Stomach (tissue), 9 donors: ENCODE data around the gene SECTM1. TPM values are rescaled to one million over a fixed set of nuclear protein-coding genes. Genes with fewer than 3 reads are reported as not detected.

Experiments used
- DNase-seq, 2 donors: peaks; one replicate each; pipeline versions ENCODE4 v3.0.0 to v3.0.0-alpha.2; 2013 to 2019
- H3K27ac ChIP-seq, 5 donors: fragments of 200-600 bp in 4 of 5; sonication (generic) in 4 of 5; one replicate each; pipeline ENCODE4 v1.5.1; 2013 to 2019; ENCODE audit warnings: mild to moderate bottlenecking in 1 of 5, moderate library complexity in 1 of 5
- H3K27me3 ChIP-seq, 3 donors: fragments of 200-600 bp; sonication (generic); one replicate each; pipeline ENCODE4 v1.5.1; 2017 to 2019; ENCODE audit warnings: mixed run types in 1 of 3
- H3K36me3 ChIP-seq, 4 donors: fragments of 200-600 bp; sonication (generic); 1 replicate in 3 of 4; 2 replicates in 1 of 4; pipeline ENCODE4 v1.5.1; 2016 to 2019
- H3K4me1 ChIP-seq, 4 donors: fragments of 200-600 bp; sonication (generic); one replicate each; pipeline ENCODE4 v1.5.1; 2016 to 2019
- H3K4me3 ChIP-seq, 4 donors: fragments of 200-600 bp; sonication (generic) in 3 of 4; one replicate each; pipeline ENCODE4 v1.5.1; 2016 to 2019; ENCODE audit warnings: mild to moderate bottlenecking in 1 of 4
- H3K9me3 ChIP-seq, 4 donors: fragments of 200-600 bp; sonication (generic); one replicate each; pipeline ENCODE4 v1.5.1; 2016 to 2019
- EP300 ChIP-seq: sonication (generic); formaldehyde crosslinking; IDR thresholded peaks from one replicate; pipeline ENCODE4 v1.6.1; 2017; ENCODE audit warnings: antibody characterized with exemption
- POLR2A ChIP-seq, 4 donors: fragments of 450-650 bp; IDR thresholded peaks; one replicate each; pipeline ENCODE4 v1.6.1; 2016; ENCODE audit warnings: antibody characterized with exemption in 4 of 4, control low read depth in 2 of 4, mild to moderate bottlenecking in 1 of 4, moderate library complexity in 1 of 4
- POLR2AphosphoS5 ChIP-seq, 3 donors: sonication (generic); formaldehyde crosslinking; IDR thresholded peaks; one replicate each; pipeline ENCODE4 v1.6.1; 2016; ENCODE audit warnings: antibody characterized with exemption in 3 of 3
- WGBS, 5 donors: extraction: QIAGEN DNeasy Blood & Tissue Kit in 3 of 5; methylation state at CpG; one replicate each; pipeline versions ENCODE4 v1.1.5 to v1.1.7; 2013 to 2018; 5-methylcytosine and 5-hydroxymethylcytosine counted together
- intact Hi-C: fragments of 100-400 bp; cut with DNase I; formaldehyde crosslinking; loops from one replicate; pipeline ENCODE4 v1.15.1; 2023; ENCODE audit warnings: low total_unique reads
- polyA plus RNA-seq, 3 donors: library from polyadenylated mRNA; stranded (reverse); fragments of 200-250 nt; gene quantifications; one replicate each; pipeline ENCODE4 v1.2.3, GENCODE V29; 2013
- total RNA-seq, 5 donors: library from RNA; depleted of rRNA; stranded (reverse); fragments of >200 nt; gene quantifications; one replicate each; pipeline versions ENCODE4 v1.1.0 to v1.2.3, GENCODE V29; 2014 to 2016
- TF ChIP-seq, protein P1 (sequence below), 7 experiments: fragments of 450-650 bp in 4 of 7; fragments of 200-600 bp in 3 of 7; sonication (generic) in 3 of 7; IDR thresholded peaks; one replicate each; pipeline ENCODE4 v1.5.1; 2016 to 2019; ENCODE audit warnings: antibody characterized with exemption in 7 of 7, control low read depth in 2 of 7, mild to moderate bottlenecking in 1 of 7
- donor health status: healthy with polysubstance abuse.
- donor health status: Bipolar disorder and iron deficiency.
- donor health status: healthy.

SECTM1 gene
- total and polyA plus RNA-seq, 8 donors: 1.8 to 48.8 (median 9.8) TPM

DNA sequence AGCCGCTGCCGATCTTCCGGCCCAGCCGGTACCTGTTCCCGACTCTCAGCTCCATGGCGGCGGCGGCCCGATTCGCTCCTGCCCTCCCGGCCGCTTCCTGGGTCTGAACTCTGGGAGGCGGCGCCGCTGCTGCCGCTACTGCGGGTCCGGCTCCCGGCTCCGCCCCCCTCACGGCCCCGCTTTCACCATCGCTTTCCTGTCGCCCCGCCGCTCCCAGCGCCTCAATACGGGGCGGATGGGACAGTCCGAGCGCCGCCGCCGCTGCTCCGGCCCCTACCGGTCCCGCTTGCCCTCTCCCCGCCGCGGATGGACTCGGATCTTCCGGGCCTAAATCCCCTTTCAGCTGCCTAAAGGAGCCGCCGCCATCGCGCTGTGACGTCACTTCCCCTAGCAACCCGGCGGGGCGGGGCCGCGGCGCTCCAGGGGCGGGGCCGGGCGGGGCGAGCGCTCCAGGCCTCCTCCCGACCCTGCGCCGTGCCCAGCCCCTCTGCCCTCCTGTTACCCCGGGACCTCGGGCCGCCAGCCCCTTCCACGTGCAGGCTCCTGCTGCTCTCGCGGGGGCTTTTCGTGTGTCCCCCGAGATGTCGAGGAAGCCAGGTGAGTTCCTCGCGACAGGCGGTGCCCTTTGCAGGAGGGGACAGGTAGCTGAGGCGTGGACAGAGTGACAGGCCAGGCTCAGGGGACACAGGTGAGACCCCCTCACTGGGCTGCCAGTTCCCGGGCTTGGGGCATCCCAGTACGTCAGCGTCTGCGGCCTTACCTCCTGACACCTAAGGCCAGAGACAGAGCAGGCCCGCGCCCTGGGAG, 60.0 kb downstream of the SECTM1 start, which contains the start of gene CSNK1D:
Gene CSNK1D (minus strand): TSS at position 374 of the 807 bp plus-strand sequence. CDS start 319 bp downstream, at position 55.
- peak; percentile 96 to 97 for DNase-seq
- TF ChIP-seq POLR2AphosphoS5 (IDR thresholded peaks at IDR 0.05): peak; percentile 4 to 96 (median 96)
- TF ChIP-seq, protein P1, sequence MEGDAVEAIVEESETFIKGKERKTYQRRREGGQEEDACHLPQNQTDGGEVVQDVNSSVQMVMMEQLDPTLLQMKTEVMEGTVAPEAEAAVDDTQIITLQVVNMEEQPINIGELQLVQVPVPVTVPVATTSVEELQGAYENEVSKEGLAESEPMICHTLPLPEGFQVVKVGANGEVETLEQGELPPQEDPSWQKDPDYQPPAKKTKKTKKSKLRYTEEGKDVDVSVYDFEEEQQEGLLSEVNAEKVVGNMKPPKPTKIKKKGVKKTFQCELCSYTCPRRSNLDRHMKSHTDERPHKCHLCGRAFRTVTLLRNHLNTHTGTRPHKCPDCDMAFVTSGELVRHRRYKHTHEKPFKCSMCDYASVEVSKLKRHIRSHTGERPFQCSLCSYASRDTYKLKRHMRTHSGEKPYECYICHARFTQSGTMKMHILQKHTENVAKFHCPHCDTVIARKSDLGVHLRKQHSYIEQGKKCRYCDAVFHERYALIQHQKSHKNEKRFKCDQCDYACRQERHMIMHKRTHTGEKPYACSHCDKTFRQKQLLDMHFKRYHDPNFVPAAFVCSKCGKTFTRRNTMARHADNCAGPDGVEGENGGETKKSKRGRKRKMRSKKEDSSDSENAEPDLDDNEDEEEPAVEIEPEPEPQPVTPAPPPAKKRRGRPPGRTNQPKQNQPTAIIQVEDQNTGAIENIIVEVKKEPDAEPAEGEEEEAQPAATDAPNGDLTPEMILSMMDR (IDR thresholded peaks at IDR 0.05): no peak
- TF ChIP-seq EP300: peak; percentile 58
- peak in 2 of 4 donors; percentile 39 to 80 for TF ChIP-seq POLR2A (IDR thresholded peaks at IDR 0.05)
- peaks cover 50 to 82% (median 58%) of the 10 kb centered on the region in 4 donors for H3K4me1 ChIP-seq
- H3K4me3 ChIP-seq: peak within 1 kb of the TSS; percentile 63 to 100 (median 87)
- H3K9me3 ChIP-seq: no peaks in the 10 kb centered on the region
- peak within 1 kb of the TSS; percentile 96 to 100 (median 98) for H3K27ac ChIP-seq
- WGBS, 5 donors: 1 to 24% (median 3%) methylated on average over 7 to 80 of the region's 80 CpGs
- no peaks in the 10 kb centered on the region for H3K27me3 ChIP-seq
- intact Hi-C loops: no loop called here
- H3K36me3 ChIP-seq: peaks cover 9 to 30% (median 26%) of the 10 kb centered on the region in 4 donors

DNA sequence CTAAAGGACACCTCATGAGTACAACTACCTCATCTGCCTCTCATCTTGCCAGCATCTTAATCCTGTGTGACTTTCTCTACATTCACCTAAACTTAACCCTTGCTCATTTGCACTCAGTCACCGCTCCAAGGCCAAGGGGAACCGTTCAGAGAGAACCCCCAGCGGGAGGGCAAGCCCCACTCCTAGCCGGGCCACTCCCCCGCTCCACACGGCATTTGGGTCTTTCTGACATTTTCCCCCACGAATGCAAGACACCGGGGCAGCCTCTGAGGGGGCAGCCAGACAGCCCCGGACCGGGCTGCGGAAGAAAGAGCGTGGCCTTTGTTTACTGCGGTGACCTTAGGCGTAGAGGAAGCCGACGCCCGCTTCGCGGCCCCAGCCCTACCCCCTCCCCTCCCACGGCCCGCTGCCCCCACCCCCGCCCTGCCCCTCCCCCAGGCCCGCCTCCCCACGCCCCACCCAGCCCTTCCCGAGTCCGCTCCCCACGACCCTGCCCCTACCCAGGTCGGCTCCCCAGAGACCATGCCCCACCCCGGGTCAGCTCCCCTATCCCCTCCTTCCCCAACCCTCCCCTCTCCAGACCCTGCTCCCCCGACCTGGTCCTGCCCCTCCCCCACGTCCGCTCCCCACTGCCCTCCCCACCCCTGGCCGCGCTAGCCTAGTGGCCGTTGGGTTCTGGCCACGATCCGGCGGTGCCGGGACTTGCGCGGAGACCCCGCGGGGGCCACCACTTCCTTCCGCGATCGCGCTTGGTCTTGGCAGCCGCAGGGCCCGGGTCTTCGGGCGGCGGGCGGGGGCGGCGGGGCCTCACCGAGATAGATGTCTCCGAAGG, 60.9 kb downstream of the SECTM1 start:
- intact Hi-C loops: no loop called here
- Histone ChIP-seq H3K4me1 (peaks cover 58 to 82% (median 66%) of the 10 kb centered on the region in 4 donors), H3K27ac (peak overlapping the region; percentile 96 to 100 (median 98)), H3K9me3 (no peaks in the 10 kb centered on the region), H3K27me3 (no peaks in the 10 kb centered on the region), H3K36me3 (peaks cover 9 to 30% (median 21%) of the 10 kb centered on the region in 4 donors), H3K4me3 (peak overlapping the region; percentile 63 to 100 (median 87))
- DNase-seq: peak in 1 of 2 donors; percentile 51
- 0 to 2% (median 1%) methylated on average over 24 to 57 of the region's 57 CpGs for WGBS, 5 donors
- TF ChIP-seq POLR2A (IDR thresholded peaks at IDR 0.05) (no peak), EP300 (no peak), POLR2AphosphoS5 (IDR thresholded peaks at IDR 0.05) (no peak)
- TF ChIP-seq, protein P1 (IDR thresholded peaks at IDR 0.05): no peak

DNA sequence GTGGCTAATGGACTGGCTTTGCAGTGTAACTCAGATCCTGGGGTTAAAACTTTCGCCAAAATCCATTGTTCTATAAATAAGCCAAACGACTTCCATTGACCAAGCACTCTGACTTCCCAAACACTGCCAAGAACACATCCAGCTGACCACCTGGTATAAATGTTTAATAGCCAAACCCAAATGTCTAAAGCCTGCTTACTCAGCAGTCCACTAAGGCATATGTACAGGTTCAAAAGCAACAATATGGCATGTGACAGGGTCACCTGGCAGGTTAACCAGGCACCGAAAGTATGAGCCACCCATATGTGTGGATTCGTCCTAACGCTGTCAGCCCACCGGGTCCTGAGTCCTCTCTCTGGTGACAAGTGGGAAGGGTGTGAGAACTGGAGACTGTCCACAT, 62.2 kb downstream of the SECTM1 start:
- peak overlapping the region in 2 of 4 donors; percentile 63 to 75 for H3K4me3 ChIP-seq

More for the DNA sequence above, 62.2 kb downstream of the SECTM1 start:
- Histone ChIP-seq H3K36me3 (peaks cover 9 to 33% (median 23%) of the 10 kb centered on the region in 4 donors), H3K27ac (peak overlapping the region in 4 of 5 donors; percentile 96 to 100 (median 99)), H3K9me3 (no peaks in the 10 kb centered on the region), H3K27me3 (no peaks in the 10 kb centered on the region), H3K4me1 (peaks cover 72 to 82% (median 79%) of the 10 kb centered on the region in 4 donors)
- intact Hi-C loops: no loop called here
- no peak for TF ChIP-seq EP300
- no peak for TF ChIP-seq POLR2AphosphoS5 (IDR thresholded peaks at IDR 0.05)
- TF ChIP-seq, protein P1 (IDR thresholded peaks at IDR 0.05): no peak
- TF ChIP-seq POLR2A (IDR thresholded peaks at IDR 0.05): no peak
- DNase-seq: no peak
- WGBS, 5 donors: 58 to 68% (median 65%) methylated on average over 6 of the region's 6 CpGs

Other genes with a start within 250 kb of the SECTM1 start
- gene FASN, start 235.5 kb downstream of the SECTM1 start, total RNA-seq: 100 to 1,000 TPM in 3 of 5 donors, 10 to 100 TPM in 2; 22.8 to 268 (median 175) TPM
- 10 to 100 TPM; 36.0 to 97.8 (median 53.3) TPM for gene FASN, start 235.5 kb downstream of the SECTM1 start, polyA plus RNA-seq
- gene CCDC57, start 120.9 kb downstream of the SECTM1 start, total RNA-seq: 100 to 1,000 TPM in 1 of 5 donors, 10 to 100 TPM in 4; 43.9 to 166 (median 90.6) TPM
- 10 to 100 TPM; 50.9 to 75.5 (median 72.5) TPM for gene CCDC57, start 120.9 kb downstream of the SECTM1 start, polyA plus RNA-seq
- 10 to 100 TPM; 29.2 to 87.9 (median 53.3) TPM for gene SLC16A3, start 104.7 kb downstream of the SECTM1 start, total RNA-seq
- 10 to 100 TPM in 2 of 3 donors, 1 to 10 TPM in 1; 4.9 to 39.8 (median 20.4) TPM for gene SLC16A3, start 104.7 kb downstream of the SECTM1 start, polyA plus RNA-seq
- gene CSNK1D, start 60.1 kb downstream of the SECTM1 start, total RNA-seq: 100 to 1,000 TPM in 4 of 5 donors, 10 to 100 TPM in 1; 58.0 to 180 (median 140) TPM
- gene CSNK1D, start 60.1 kb downstream of the SECTM1 start, polyA plus RNA-seq: 10 to 100 TPM; 55.9 to 66.7 (median 65.4) TPM
- gene CD7, start 16.2 kb downstream of the SECTM1 start, total RNA-seq: 1 to 10 TPM in 2 of 5 donors, not detected in 3; 2.0 to 4.3 TPM
- gene CD7, start 16.2 kb downstream of the SECTM1 start, polyA plus RNA-seq: 1 to 10 TPM; 2.1 to 8.6 (median 3.7) TPM
- not detected for gene TEX19, start 25.5 kb upstream of the SECTM1 start, total RNA-seq
- gene TEX19, start 25.5 kb upstream of the SECTM1 start, polyA plus RNA-seq: not detected
- not detected for gene UTS2R, start 38.0 kb upstream of the SECTM1 start, total RNA-seq
- gene UTS2R, start 38.0 kb upstream of the SECTM1 start, polyA plus RNA-seq: not detected
- 100 to 1,000 TPM in 4 of 5 donors, 10 to 100 TPM in 1; 13.8 to 212 (median 124) TPM for gene HEXD, start 84.6 kb upstream of the SECTM1 start, total RNA-seq
- gene HEXD, start 84.6 kb upstream of the SECTM1 start, polyA plus RNA-seq: 100 to 1,000 TPM in 1 of 3 donors, 10 to 100 TPM in 2; 51.9 to 103 (median 93.4) TPM
- 10 to 100 TPM; 10.5 to 30.4 (median 23.2) TPM for gene OGFOD3, start 84.8 kb upstream of the SECTM1 start, total RNA-seq
- 10 to 100 TPM; 13.9 to 17.3 (median 15.3) TPM for gene OGFOD3, start 84.8 kb upstream of the SECTM1 start, polyA plus RNA-seq
- gene CYBC1, start 117.0 kb upstream of the SECTM1 start, total RNA-seq: 100 to 1,000 TPM in 2 of 5 donors, 10 to 100 TPM in 3; 41.5 to 196 (median 53.0) TPM
- gene CYBC1, start 117.0 kb upstream of the SECTM1 start, polyA plus RNA-seq: 10 to 100 TPM; 35.9 to 43.4 (median 40.3) TPM
- gene NARF, start 125.0 kb upstream of the SECTM1 start, total RNA-seq: 10 to 100 TPM; 29.4 to 83.9 (median 36.2) TPM
- gene NARF, start 125.0 kb upstream of the SECTM1 start, polyA plus RNA-seq: 10 to 100 TPM; 71.9 to 78.2 (median 78.1) TPM
- 10 to 100 TPM; 31.7 to 71.8 (median 36.7) TPM for gene FOXK2, start 186.0 kb upstream of the SECTM1 start, total RNA-seq
- gene FOXK2, start 186.0 kb upstream of the SECTM1 start, polyA plus RNA-seq: 10 to 100 TPM; 12.8 to 15.6 (median 15.0) TPM